Stimulated activated naive CD8-positive, alpha-beta T cell treated with anti-CD3 and anti-CD28 coated beads, Interleukin-15, Interleukin-2, amounts not matched to agents 100 ng/mL and 50 ng/mL, for 24 hours (primary cell): Measurements from ENCODE around the gene LRRC9.
A peak's percentile ranks its signal among the peaks of the same experiment; 100 is the strongest.

Experiments
- H3K27ac Mint-ChIP-seq: one replicate; pipeline ENCODE4 v1.8.0; 2021; ENCODE audit warnings: mild to moderate bottlenecking, mixed read lengths
- H3K27me3 Mint-ChIP-seq: one replicate; pipeline ENCODE4 v1.8.0; 2021; ENCODE audit warnings: mixed read lengths
- H3K36me3 Mint-ChIP-seq: one replicate; pipeline ENCODE4 v1.8.0; 2021; ENCODE audit warnings: low read depth, mixed read lengths
- H3K4me1 Mint-ChIP-seq: one replicate; pipeline ENCODE4 v1.8.0; 2021; ENCODE audit warnings: low read depth, mixed read lengths
- H3K4me3 Mint-ChIP-seq: one replicate; pipeline ENCODE4 v1.8.0; 2021; ENCODE audit warnings: mild to moderate bottlenecking, mixed read lengths
- H3K9me3 Mint-ChIP-seq: one replicate; pipeline ENCODE4 v1.8.0; 2021; ENCODE audit warnings: mixed read lengths

The LRRC9 gene

DNA sequence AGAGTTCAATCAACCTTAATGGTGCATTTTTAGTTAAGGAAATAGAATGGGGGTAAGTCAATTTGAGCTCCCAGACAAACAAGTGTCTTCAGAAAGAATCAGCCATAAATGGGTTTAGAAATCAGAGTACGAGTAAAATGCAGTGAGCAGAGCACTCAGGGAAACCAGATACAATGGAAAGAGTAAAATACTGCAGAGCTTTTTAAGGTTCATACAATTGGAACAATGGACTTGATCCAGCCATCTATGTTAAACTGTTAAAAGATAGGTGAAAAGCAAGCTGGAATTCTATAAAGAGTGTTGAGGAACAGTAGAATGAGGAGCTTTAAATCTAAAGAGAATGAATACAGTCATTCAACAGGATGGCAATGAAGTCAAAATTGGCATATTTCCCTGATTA is 147.9 kb downstream of the LRRC9 start:
- Mint-ChIP-seq H3K27me3 (no peaks in the 10 kb centered on the region), H3K4me3 (no peak overlapping the region), H3K9me3 (no peaks in the 10 kb centered on the region), H3K27ac (no peak overlapping the region), H3K36me3 (no peaks in the 10 kb centered on the region), H3K4me1 (no peaks in the 10 kb centered on the region)

DNA sequence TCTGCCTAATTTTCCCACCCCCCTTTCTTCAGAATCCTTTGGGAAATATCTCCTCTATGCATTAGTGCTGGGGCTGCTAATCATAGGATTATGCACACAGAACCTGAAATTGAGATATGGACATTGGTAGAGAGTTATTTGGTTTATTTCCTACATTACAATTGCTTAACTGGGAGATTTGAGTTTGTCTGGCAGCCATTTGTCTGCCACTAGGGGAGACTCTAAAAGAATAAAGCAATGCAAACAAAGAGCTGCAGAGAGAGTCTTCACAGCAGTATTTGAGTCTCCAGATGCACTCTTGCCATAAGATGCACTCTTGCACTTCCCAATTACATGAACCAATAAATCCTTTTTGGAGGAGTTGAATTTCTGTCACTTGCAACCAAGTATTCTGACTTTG is 159.8 kb downstream of the LRRC9 start:
- H3K9me3 Mint-ChIP-seq: no peaks in the 10 kb centered on the region
- H3K27ac Mint-ChIP-seq: no peak overlapping the region
- H3K27me3 Mint-ChIP-seq: peaks cover 10% of the 10 kb centered on the region
- no peaks in the 10 kb centered on the region for H3K36me3 Mint-ChIP-seq
- no peak overlapping the region for H3K4me3 Mint-ChIP-seq
- no peaks in the 10 kb centered on the region for H3K4me1 Mint-ChIP-seq

GRCh38 chr14:60085085-60085484 is 165.1 kb downstream of the LRRC9 start:
- Mint-ChIP-seq H3K27ac (no peak overlapping the region), H3K27me3 (peaks cover 4% of the 10 kb centered on the region), H3K36me3 (no peaks in the 10 kb centered on the region), H3K9me3 (no peaks in the 10 kb centered on the region), H3K4me1 (no peaks in the 10 kb centered on the region), H3K4me3 (no peak overlapping the region)

- Mint-ChIP-seq H3K9me3 (no peaks in the 10 kb centered on the region), H3K4me3 (no peak overlapping the region), H3K27ac (no peak overlapping the region), H3K27me3 (peaks cover 4% of the 10 kb centered on the region), H3K36me3 (no peaks in the 10 kb centered on the region), H3K4me1 (peaks cover 3% of the 10 kb centered on the region)
Measured at GRCh38 chr14:60085693-60086092, 165.7 kb downstream of the LRRC9 start.

- H3K36me3 Mint-ChIP-seq: no peaks in the 10 kb centered on the region
- no peak overlapping the region for H3K27ac Mint-ChIP-seq
- H3K4me3 Mint-ChIP-seq: no peak overlapping the region
- H3K9me3 Mint-ChIP-seq: no peaks in the 10 kb centered on the region
- H3K27me3 Mint-ChIP-seq: peaks cover 4% of the 10 kb centered on the region
- H3K4me1 Mint-ChIP-seq: peaks cover 4% of the 10 kb centered on the region
Measured at GRCh38 chr14:60087668-60088067, 167.7 kb downstream of the LRRC9 start.

DNA sequence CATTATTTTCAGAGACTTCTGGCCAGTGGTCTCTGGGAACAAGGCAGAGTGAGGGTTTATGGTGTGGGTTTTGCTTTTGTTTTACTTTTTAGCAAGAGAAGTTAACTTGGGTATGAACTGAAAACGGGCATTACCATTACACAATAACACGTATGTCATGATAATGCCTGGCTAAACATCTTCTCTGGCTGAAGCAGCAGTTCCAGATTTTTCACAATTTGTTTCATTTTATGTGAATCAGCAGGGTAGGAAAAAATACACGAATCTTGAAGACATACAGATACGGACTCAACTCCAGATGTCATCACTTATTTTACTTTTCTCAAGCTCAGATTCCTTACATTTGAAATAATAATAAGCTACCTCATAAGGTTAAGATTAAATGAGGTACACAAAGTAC is 169.3 kb downstream of the LRRC9 start:
- peaks cover 2% of the 10 kb centered on the region for H3K36me3 Mint-ChIP-seq
- no peak overlapping the region for H3K4me3 Mint-ChIP-seq
- H3K27me3 Mint-ChIP-seq: peaks cover 4% of the 10 kb centered on the region
- peaks cover 17% of the 10 kb centered on the region for H3K4me1 Mint-ChIP-seq
- H3K9me3 Mint-ChIP-seq: no peaks in the 10 kb centered on the region
- H3K27ac Mint-ChIP-seq: no peak overlapping the region

DNA sequence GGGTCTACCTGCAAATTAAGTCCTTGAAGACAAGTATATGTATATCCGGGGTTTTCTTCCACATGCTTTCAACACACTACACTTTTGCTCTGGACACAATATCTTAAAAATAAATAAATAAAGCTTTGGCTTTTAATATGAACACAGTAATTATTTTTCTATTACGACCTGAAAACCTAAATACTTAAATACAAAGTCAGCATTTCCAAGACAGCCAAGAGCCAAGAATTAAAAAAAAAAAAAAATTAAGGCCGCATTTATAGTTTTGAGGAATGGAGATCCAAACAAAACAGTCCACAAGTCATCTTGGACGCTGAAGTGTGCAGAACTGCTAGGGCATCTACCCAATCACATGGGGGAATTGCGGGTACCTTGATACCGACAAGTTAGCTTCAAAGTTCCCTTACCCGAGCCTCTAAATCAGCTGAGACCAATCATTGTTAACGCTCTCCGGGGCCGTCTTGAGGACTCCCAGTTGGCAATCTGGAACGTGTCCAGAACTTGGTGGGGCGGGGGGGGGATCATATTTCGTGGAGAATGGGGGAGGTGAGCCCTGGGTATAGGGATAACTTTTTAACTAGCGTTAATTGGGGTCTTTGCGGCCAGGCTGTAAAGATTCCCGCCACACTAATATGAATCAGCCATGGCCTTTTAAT is 171.0 kb downstream of the LRRC9 start:
- Mint-ChIP-seq H3K36me3 (peaks cover 9% of the 10 kb centered on the region), H3K9me3 (no peaks in the 10 kb centered on the region), H3K4me1 (peaks cover 34% of the 10 kb centered on the region), H3K27me3 (no peaks in the 10 kb centered on the region), H3K27ac (peak overlapping the region; percentile 95), H3K4me3 (peak overlapping the region; percentile 96)

DNA sequence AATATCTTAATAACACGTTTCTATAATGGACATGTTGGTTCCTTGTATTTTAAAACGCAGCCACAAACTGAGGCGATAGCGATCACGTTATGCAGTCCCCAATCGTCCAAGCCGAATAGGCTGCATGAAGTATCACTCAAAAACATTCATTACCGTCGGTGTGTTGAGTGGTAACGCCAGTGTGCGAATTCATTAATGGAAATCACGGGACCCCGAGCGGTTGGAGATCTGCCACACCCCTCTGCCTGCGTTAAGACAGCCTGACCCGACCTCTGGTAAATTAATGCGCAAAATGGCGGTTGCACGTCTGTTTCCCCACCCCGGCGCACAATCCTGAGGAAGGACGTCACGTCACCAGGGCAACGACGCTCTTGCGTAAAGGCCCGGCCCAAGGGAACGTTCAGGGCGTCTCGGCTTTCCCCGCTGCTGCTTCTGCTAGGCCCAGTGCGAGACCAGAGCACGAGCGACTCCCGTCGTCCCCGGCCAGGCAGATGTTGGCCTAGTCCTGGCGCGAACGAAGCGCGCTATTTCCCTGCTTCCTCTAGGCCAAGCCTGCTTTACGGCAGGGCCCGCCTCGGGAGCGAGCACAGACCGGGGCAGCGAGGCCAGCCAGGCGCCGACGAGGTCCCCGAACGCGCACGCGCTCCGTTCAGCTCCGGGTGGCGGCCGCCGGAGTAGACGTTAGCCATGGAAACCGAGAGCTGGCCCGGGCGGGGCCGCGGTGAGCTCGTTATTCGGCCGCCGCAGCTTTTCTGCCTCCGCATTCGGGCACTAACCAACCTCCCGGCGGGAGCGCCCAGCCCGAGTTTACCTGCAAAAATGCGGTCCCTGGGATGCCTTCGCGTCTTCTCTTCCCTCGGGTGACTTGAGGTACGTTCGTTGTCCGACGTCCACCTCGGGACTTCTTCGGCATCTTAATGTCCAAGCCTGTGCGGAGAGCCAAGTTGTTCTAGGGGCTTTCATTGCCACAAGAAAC is 171.9 kb downstream of the LRRC9 start, which contains the start of gene PCNX4:
Gene PCNX4 (plus strand): TSS at position 374 of the 976 bp plus-strand sequence. CDS start 15,716 bp downstream, outside the sequence.
- H3K27me3 Mint-ChIP-seq: no peaks in the 10 kb centered on the region
- H3K4me3 Mint-ChIP-seq: peak within 1 kb of the TSS; percentile 96
- H3K4me1 Mint-ChIP-seq: peaks cover 35% of the 10 kb centered on the region
- H3K9me3 Mint-ChIP-seq: no peaks in the 10 kb centered on the region
- H3K27ac Mint-ChIP-seq: peak within 1 kb of the TSS; percentile 95
- H3K36me3 Mint-ChIP-seq: peaks cover 12% of the 10 kb centered on the region

DNA sequence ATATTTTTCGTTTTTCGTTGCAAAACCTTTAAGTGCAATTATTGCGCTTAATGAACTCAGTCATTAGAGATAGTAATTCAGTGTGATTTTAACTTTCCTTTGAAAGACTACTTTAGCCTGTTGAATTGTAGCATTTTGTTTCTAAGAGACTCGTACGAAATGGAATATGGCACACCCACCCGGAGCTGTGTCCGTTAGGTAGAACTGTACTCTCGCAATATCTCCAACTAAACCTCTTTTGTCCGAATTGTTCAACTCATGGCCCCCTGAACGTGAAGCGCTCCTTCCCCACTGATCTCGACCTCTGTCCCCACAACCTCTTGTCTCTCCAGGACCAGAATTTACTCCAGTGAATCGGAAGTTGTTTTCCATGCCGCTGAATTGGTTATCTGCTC is 172.6 kb downstream of the LRRC9 start:
- peak overlapping the region; percentile 96 for H3K4me3 Mint-ChIP-seq
- no peaks in the 10 kb centered on the region for H3K27me3 Mint-ChIP-seq
- H3K36me3 Mint-ChIP-seq: peaks cover 19% of the 10 kb centered on the region
- H3K4me1 Mint-ChIP-seq: peaks cover 35% of the 10 kb centered on the region
- no peaks in the 10 kb centered on the region for H3K9me3 Mint-ChIP-seq
- peak overlapping the region; percentile 95 for H3K27ac Mint-ChIP-seq

DNA sequence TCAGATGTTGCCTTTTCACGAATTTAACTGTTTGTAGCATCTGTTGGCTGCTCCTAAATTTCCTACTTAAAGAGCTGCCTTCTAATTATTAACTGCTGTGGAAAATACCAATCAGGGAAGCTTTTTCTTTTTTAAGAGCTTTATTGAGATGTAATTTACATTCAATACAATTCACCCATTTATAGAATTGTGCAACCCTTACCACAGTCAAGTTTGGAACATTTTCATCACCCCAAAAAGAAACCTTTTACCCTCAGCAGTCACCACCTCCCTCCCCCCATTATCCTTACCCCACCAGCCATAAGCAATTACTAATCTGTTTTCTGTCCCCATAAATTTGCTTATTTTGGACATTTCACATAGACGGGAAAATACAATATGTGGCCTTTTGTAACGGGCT is 173.1 kb downstream of the LRRC9 start:
- peaks cover 24% of the 10 kb centered on the region for H3K36me3 Mint-ChIP-seq
- H3K9me3 Mint-ChIP-seq: no peaks in the 10 kb centered on the region
- H3K4me1 Mint-ChIP-seq: peaks cover 38% of the 10 kb centered on the region
- peak overlapping the region; percentile 95 for H3K27ac Mint-ChIP-seq
- no peaks in the 10 kb centered on the region for H3K27me3 Mint-ChIP-seq
- H3K4me3 Mint-ChIP-seq: peak overlapping the region; percentile 96

DNA sequence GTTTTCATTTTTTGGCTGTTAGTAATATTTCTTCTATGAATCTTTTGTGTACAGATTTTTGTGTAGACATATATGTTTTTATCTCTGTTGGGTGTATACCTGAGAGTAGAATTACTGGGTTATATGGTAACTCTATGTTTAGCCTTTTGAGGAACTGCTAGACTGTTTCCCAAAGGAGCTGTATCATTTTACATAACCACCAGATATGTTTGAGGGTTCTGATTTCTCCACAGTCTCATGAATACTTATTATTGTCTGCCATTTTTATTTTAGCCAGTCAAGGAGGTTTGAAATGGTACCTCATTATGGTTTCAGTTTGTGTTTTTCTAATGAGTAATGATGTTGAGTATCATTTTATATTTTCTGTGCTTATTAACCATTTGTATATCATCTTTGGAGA is 173.7 kb downstream of the LRRC9 start:
- Mint-ChIP-seq H3K27me3 (no peaks in the 10 kb centered on the region), H3K27ac (peak overlapping the region; percentile 95), H3K9me3 (no peaks in the 10 kb centered on the region), H3K36me3 (peaks cover 28% of the 10 kb centered on the region), H3K4me1 (peaks cover 38% of the 10 kb centered on the region), H3K4me3 (peak overlapping the region; percentile 96)

- Mint-ChIP-seq H3K27ac (peak overlapping the region; percentile 74), H3K27me3 (no peaks in the 10 kb centered on the region), H3K9me3 (no peaks in the 10 kb centered on the region), H3K4me1 (peaks cover 40% of the 10 kb centered on the region), H3K36me3 (peaks cover 28% of the 10 kb centered on the region), H3K4me3 (peak overlapping the region; percentile 96)
Measured at GRCh38 chr14:60094306-60094897, 174.5 kb downstream of the LRRC9 start.

DNA sequence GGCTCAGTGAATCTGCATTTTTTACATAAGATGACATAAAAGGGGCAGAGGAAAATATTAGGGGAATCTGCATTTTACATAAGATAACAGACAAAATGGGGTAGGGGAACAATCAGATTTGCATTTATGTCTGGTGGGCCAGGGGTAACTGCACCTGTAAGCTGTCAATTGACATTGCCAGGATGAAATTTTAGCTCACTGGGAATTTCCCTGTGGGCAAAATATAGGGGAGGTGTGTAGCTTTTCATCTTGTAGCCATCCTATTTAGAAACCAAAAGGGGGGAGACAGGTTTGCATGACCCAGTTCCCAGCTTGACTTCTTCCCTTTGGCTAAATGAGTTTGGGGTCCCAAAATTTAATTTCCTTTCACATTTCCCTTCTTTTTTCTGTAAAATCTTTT is 175.3 kb downstream of the LRRC9 start:
- no peak overlapping the region for H3K27ac Mint-ChIP-seq
- no peaks in the 10 kb centered on the region for H3K9me3 Mint-ChIP-seq
- peaks cover 32% of the 10 kb centered on the region for H3K36me3 Mint-ChIP-seq
- peaks cover 46% of the 10 kb centered on the region for H3K4me1 Mint-ChIP-seq
- peak overlapping the region; percentile 6 for H3K4me3 Mint-ChIP-seq
- no peaks in the 10 kb centered on the region for H3K27me3 Mint-ChIP-seq

DNA sequence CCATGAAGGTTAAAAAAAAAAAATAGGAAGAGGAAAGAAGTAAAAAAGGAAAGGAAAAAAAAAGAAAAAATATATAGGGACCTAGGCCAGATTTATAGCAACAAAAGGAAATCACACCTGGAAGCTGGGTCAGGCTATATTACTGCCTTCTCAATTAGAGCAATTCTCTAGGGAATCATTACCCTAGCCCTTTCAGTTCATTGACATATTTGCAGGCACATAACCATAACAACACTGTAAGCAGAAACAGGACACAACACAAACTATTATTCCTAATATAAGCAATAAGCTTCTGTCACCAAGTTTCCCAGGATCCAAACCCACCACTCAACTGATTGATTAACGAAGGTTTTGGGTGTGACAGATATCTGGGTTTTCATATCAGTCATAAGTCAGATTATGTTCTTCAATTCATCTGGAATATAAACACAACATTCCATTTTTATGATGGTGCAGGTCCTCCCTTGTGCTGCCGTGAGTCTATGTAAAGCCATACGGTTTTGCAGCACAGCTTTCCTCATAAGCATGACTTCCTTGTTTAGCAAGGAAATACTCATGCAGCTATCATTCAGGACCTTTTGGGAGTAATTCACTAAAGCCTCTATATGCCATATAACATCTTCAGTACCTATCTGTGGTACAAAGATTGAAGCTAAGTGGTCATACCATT is 176.0 kb downstream of the LRRC9 start:
- peaks cover 37% of the 10 kb centered on the region for H3K36me3 Mint-ChIP-seq
- H3K27me3 Mint-ChIP-seq: no peaks in the 10 kb centered on the region
- H3K9me3 Mint-ChIP-seq: no peaks in the 10 kb centered on the region
- no peak overlapping the region for H3K4me3 Mint-ChIP-seq
- H3K4me1 Mint-ChIP-seq: peaks cover 45% of the 10 kb centered on the region
- H3K27ac Mint-ChIP-seq: no peak overlapping the region
